Kidney (tissue), 14 donors: ENCODE data around the gene OR5K1. TPM values are rescaled to one million over a fixed set of nuclear protein-coding genes. Genes with fewer than 3 reads are reported as not detected.

Source experiments
- DNase-seq, 5 donors: peaks; one replicate each; pipeline ENCODE4 v3.0.0-alpha.2; 2013 to 2020
- FAIRE-seq: peaks from 2 replicates; lab custom pipeline; 2012; peaks lifted over from hg19 to GRCh38; lab: Jason Lieb, UNC
- H3K27ac ChIP-seq, 2 donors: one replicate each; pipeline ENCODE4 v1.7.0; 2013; ENCODE audit warnings: low read depth in 2 of 2, low read length in 2 of 2, inconsistent platforms in 1 of 2
- H3K27me3 ChIP-seq: one replicate; pipeline ENCODE4 v1.7.1; 2013; ENCODE audit warnings: low read length, inconsistent platforms; ENCODE audit not compliant: control insufficient read depth, insufficient read depth
- H3K36me3 ChIP-seq, 3 donors: one replicate each; pipeline versions ENCODE4 v1.7.0 to v1.7.1; 2013; ENCODE audit warnings: low read length in 3 of 3, control low read depth in 1 of 3, inconsistent platforms in 1 of 3; ENCODE audit not compliant: insufficient read depth in 3 of 3, control insufficient read depth in 2 of 3
- H3K4me1 ChIP-seq, 3 donors: one replicate each; pipeline versions ENCODE4 v1.7.0 to v1.7.1; 2013; ENCODE audit warnings: low read length in 3 of 3, inconsistent platforms in 1 of 3, low read depth in 1 of 3; ENCODE audit not compliant: control insufficient read depth in 2 of 3, insufficient read depth in 2 of 3
- H3K4me3 ChIP-seq, 3 donors: one replicate each; pipeline versions ENCODE4 v1.7.0 to v1.8.1; 2013; ENCODE audit warnings: low read length in 3 of 3, control low read depth in 1 of 3, inconsistent platforms in 1 of 3
- H3K9ac ChIP-seq, 3 donors: one replicate each; pipeline versions ENCODE4 v1.7.0 to v1.7.1; 2013; ENCODE audit warnings: low read length in 3 of 3, control low read depth in 1 of 3, inconsistent platforms in 1 of 3
- H3K9me3 ChIP-seq, 3 donors: one replicate each; pipeline versions ENCODE4 v1.7.0 to v1.7.1; 2013; ENCODE audit warnings: low read length in 3 of 3, control low read depth in 1 of 3, inconsistent platforms in 1 of 3; ENCODE audit not compliant: control insufficient read depth in 2 of 3, insufficient read depth in 1 of 3
- CTCF ChIP-seq: IDR thresholded peaks from 3 replicates; pipeline ENCODE4 v1.5.1; 2012; ENCODE audit warnings: mild to moderate bottlenecking, moderate library complexity, borderline replicate concordance; ENCODE audit not compliant: insufficient read depth; ENCODE audit errors: extremely low read depth
- intact Hi-C: fragments of 100-400 bp; cut with DNase I; formaldehyde crosslinking; loops from one replicate; pipeline ENCODE4 v1.11.1; 2022
- polyA plus RNA-seq: library from polyadenylated mRNA; stranded (reverse); fragments of 350-450 nt; fragmentation: Illumina TruSeq; extraction: RNeasy Lipid Tissue Mini Kit (QIAGEN cat#74804); gene quantifications from one replicate; pipeline ENCODE4 v1.2.3, GENCODE V29; 2014; ENCODE audit warnings: low read depth, low replicate concordance; ENCODE audit not compliant: insufficient read depth
- total RNA-seq: library from RNA; stranded (reverse); fragmentation: NEBNext Ultra II Directional; extraction: Animal tissue kit (Norgen Biotek cat#: 25700); gene quantifications from one replicate; pipeline ENCODE4 v1.2.1, GENCODE V29; 2021
- donor health status: control.
- donor health status: control.
- donor health status: control.
- donor health status: control.
- donor health status: control.
- donor health status: DM: yes; HTN: yes; CAD: no.
- donor health status: Normal renal cell carcinoma (clear cell type).

The OR5K1 gene
- total and polyA plus RNA-seq, 2 donors from 2014 or later = not detected

- DNase-seq (no peak), FAIRE-seq (no peak)
- Histone ChIP-seq H3K9ac (no peak overlapping the region), H3K9me3 (no peaks in the 10 kb centered on the region), H3K27me3 (no peaks in the 10 kb centered on the region), H3K4me1 (no peaks in the 10 kb centered on the region), H3K4me3 (no peak overlapping the region), H3K36me3 (peaks cover 0 to 8% (median 6%) of the 10 kb centered on the region in 3 donors), H3K27ac (no peak overlapping the region)
- intact Hi-C loops = no loop called here
- TF ChIP-seq CTCF = no peak
Measured at GRCh38 chr3:98512576-98512975, 49.6 kb downstream of the OR5K1 start.

- intact Hi-C loops = no loop called here
- no peak for TF ChIP-seq CTCF
- DNase-seq = no peak
- FAIRE-seq = no peak
- Histone ChIP-seq H3K4me1 (no peaks in the 10 kb centered on the region), H3K9me3 (no peaks in the 10 kb centered on the region), H3K9ac (no peak overlapping the region), H3K36me3 (peaks cover 0 to 10% (median 6%) of the 10 kb centered on the region in 3 donors), H3K27me3 (no peaks in the 10 kb centered on the region), H3K27ac (no peak overlapping the region), H3K4me3 (no peak overlapping the region)
Measured at GRCh38 chr3:98513091-98513511, 50.1 kb downstream of the OR5K1 start.

GRCh38 chr3:98513736-98514135, 50.7 kb downstream of the OR5K1 start:
- intact Hi-C loops = no loop called here
- H3K9ac ChIP-seq = no peak overlapping the region
- no peaks in the 10 kb centered on the region for H3K9me3 ChIP-seq
- H3K27me3 ChIP-seq = no peaks in the 10 kb centered on the region
- no peaks in the 10 kb centered on the region for H3K4me1 ChIP-seq
- no peak overlapping the region for H3K27ac ChIP-seq
- no peak overlapping the region for H3K4me3 ChIP-seq
- FAIRE-seq (no peak), DNase-seq (no peak)
- peaks cover 0 to 11% (median 9%) of the 10 kb centered on the region in 3 donors for H3K36me3 ChIP-seq
- no peak for TF ChIP-seq CTCF

- DNase-seq (no peak), FAIRE-seq (no peak)
- Histone ChIP-seq H3K4me1 (peaks cover 0 to under 1% (median 0%) of the 10 kb centered on the region in 3 donors), H3K27ac (no peak overlapping the region), H3K27me3 (no peaks in the 10 kb centered on the region), H3K36me3 (peaks cover 0 to 14% (median 13%) of the 10 kb centered on the region in 3 donors), H3K9me3 (no peaks in the 10 kb centered on the region), H3K9ac (no peak overlapping the region), H3K4me3 (no peak overlapping the region)
- intact Hi-C loops = no loop called here
- TF ChIP-seq CTCF = no peak
Measured at GRCh38 chr3:98514948-98515347, 51.9 kb downstream of the OR5K1 start.
